Measurements from ENCODE around the gene HSD17B13. TPM values are rescaled to one million over a fixed set of nuclear protein-coding genes. Genes with fewer than 3 reads are reported as not detected.
A peak's percentile ranks its signal among the peaks of the same experiment; 100 is the strongest.

Gene HSD17B13
- total RNA-seq, 1 donor, result under 0.01 TPM

- Histone ChIP-seq H4K20me1 (ENCODE audit: insufficient read depth, low read length) (no peaks in the 10 kb centered on the region), H3K27me3 (ENCODE audit: insufficient read depth, low read length) (peaks cover 9% of the 10 kb centered on the region), H3K27ac (ENCODE audit: low read depth, low read length) (no peak overlapping the region), H2AFZ (ENCODE audit: low read length) (no peak overlapping the region), H3K4me2 (ENCODE audit: insufficient read depth, low read length) (no peak overlapping the region), H3K36me3 (ENCODE audit: insufficient read depth, low read length) (no peaks in the 10 kb centered on the region), H3K79me2 (ENCODE audit: insufficient read depth, low read length) (no peaks in the 10 kb centered on the region), H3K9me3 (ENCODE audit: low read depth, low read length) (no peaks in the 10 kb centered on the region), H3K4me3 (ENCODE audit: insufficient read depth, low read length) (no peak overlapping the region), H3K4me1 (ENCODE audit: insufficient read depth, low read length) (no peaks in the 10 kb centered on the region)
- DNase-seq (ENCODE audit: insufficient read length, low spot score, missing footprints), result no peak
- TF ChIP-seq CTCF (IDR thresholded peaks at IDR 0.05; ENCODE audit: extremely low read depth, low read depth, low read length), result no peak
These were observed 51.9 kb downstream of the HSD17B13 start for GRCh38 chr4:87270825-87271224.

- H3K4me1 ChIP-seq (ENCODE audit: insufficient read depth, low read length), result no peaks in the 10 kb centered on the region
- no peaks in the 10 kb centered on the region for H3K79me2 ChIP-seq (ENCODE audit: insufficient read depth, low read length)
- no peak overlapping the region for H2AFZ ChIP-seq (ENCODE audit: low read length)
- H3K4me2 ChIP-seq (ENCODE audit: insufficient read depth, low read length), result no peak overlapping the region
- H3K4me3 ChIP-seq (ENCODE audit: insufficient read depth, low read length), result no peak overlapping the region
- H3K27me3 ChIP-seq (ENCODE audit: insufficient read depth, low read length), result peaks cover 9% of the 10 kb centered on the region
- no peaks in the 10 kb centered on the region for H3K36me3 ChIP-seq (ENCODE audit: insufficient read depth, low read length)
- H3K27ac ChIP-seq (ENCODE audit: low read depth, low read length), result no peak overlapping the region
- no peaks in the 10 kb centered on the region for H4K20me1 ChIP-seq (ENCODE audit: insufficient read depth, low read length)
- peak; percentile 69 for TF ChIP-seq CTCF (IDR thresholded peaks at IDR 0.05; ENCODE audit: extremely low read depth, low read depth, low read length)
- H3K9me3 ChIP-seq (ENCODE audit: low read depth, low read length), result no peaks in the 10 kb centered on the region
- peak; percentile 64 for DNase-seq (ENCODE audit: insufficient read length, low spot score, missing footprints)
These were observed 52.5 kb downstream of the HSD17B13 start for GRCh38 chr4:87270144-87270543.

GRCh38 chr4:87268411-87268810, 54.3 kb downstream of the HSD17B13 start:
- H3K27ac ChIP-seq (ENCODE audit: low read depth, low read length), result no peak overlapping the region
- no peak overlapping the region for H2AFZ ChIP-seq (ENCODE audit: low read length)
- no peaks in the 10 kb centered on the region for H3K9me3 ChIP-seq (ENCODE audit: low read depth, low read length)
- no peak for TF ChIP-seq CTCF (IDR thresholded peaks at IDR 0.05; ENCODE audit: extremely low read depth, low read depth, low read length)
- H3K36me3 ChIP-seq (ENCODE audit: insufficient read depth, low read length), result no peaks in the 10 kb centered on the region
- H3K4me3 ChIP-seq (ENCODE audit: insufficient read depth, low read length), result no peak overlapping the region
- no peaks in the 10 kb centered on the region for H3K79me2 ChIP-seq (ENCODE audit: insufficient read depth, low read length)
- no peaks in the 10 kb centered on the region for H3K4me1 ChIP-seq (ENCODE audit: insufficient read depth, low read length)
- DNase-seq (ENCODE audit: insufficient read length, low spot score, missing footprints), result no peak
- peaks cover 9% of the 10 kb centered on the region for H3K27me3 ChIP-seq (ENCODE audit: insufficient read depth, low read length)
- H4K20me1 ChIP-seq (ENCODE audit: insufficient read depth, low read length), result no peaks in the 10 kb centered on the region
- H3K4me2 ChIP-seq (ENCODE audit: insufficient read depth, low read length), result no peak overlapping the region

GRCh38 chr4:87266986-87267385, 55.7 kb downstream of the HSD17B13 start:
- Histone ChIP-seq H3K4me3 (ENCODE audit: insufficient read depth, low read length) (no peak overlapping the region), H3K4me2 (ENCODE audit: insufficient read depth, low read length) (peak overlapping the region; percentile 21), H3K79me2 (ENCODE audit: insufficient read depth, low read length) (no peaks in the 10 kb centered on the region), H3K27me3 (ENCODE audit: insufficient read depth, low read length) (peaks cover 9% of the 10 kb centered on the region), H3K4me1 (ENCODE audit: insufficient read depth, low read length) (no peaks in the 10 kb centered on the region), H2AFZ (ENCODE audit: low read length) (no peak overlapping the region), H4K20me1 (ENCODE audit: insufficient read depth, low read length) (no peaks in the 10 kb centered on the region), H3K36me3 (ENCODE audit: insufficient read depth, low read length) (no peaks in the 10 kb centered on the region), H3K9me3 (ENCODE audit: low read depth, low read length) (no peaks in the 10 kb centered on the region), H3K27ac (ENCODE audit: low read depth, low read length) (no peak overlapping the region)
- no peak for DNase-seq (ENCODE audit: insufficient read length, low spot score, missing footprints)
- no peak for TF ChIP-seq CTCF (IDR thresholded peaks at IDR 0.05; ENCODE audit: extremely low read depth, low read depth, low read length)

All from osteoblast (primary cell).